ENCODE data around the gene DUSP2.

DUSP2 gene

DNA sequence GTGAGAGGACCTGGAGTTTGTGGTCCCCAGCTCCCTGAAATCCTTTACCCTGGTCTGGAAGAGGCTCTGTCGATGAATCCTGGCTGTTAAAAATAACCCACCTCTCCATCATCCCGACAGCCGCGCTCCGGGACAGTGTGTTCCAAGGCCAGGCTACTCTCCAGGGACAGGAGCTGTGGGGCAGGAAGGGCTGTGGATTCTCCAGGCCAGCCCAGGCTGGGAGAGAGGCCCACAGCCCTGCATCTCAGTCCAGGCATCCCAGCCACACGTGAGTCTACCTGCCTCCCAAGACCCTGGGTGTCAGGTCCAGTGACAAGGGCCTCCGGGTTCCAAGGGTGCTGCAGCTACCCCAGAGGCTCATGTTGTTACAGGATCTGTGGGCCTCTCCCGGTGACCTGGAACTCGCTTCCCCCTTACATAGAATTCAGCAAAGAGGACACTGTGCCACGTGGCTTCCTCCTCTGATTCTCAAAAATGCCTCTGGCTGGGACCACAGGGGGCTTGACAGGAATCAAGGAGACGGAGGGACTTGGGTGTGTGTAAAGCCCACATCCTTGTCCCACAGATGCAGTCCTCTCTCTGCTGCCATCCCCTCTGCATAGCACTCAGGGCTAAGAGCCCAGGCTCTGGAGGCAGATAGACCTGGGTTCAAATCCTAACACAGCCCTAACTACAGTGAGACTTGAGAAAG, 46.2 kb downstream of the DUSP2 start:
- DNase-seq, result no peak

DNA sequence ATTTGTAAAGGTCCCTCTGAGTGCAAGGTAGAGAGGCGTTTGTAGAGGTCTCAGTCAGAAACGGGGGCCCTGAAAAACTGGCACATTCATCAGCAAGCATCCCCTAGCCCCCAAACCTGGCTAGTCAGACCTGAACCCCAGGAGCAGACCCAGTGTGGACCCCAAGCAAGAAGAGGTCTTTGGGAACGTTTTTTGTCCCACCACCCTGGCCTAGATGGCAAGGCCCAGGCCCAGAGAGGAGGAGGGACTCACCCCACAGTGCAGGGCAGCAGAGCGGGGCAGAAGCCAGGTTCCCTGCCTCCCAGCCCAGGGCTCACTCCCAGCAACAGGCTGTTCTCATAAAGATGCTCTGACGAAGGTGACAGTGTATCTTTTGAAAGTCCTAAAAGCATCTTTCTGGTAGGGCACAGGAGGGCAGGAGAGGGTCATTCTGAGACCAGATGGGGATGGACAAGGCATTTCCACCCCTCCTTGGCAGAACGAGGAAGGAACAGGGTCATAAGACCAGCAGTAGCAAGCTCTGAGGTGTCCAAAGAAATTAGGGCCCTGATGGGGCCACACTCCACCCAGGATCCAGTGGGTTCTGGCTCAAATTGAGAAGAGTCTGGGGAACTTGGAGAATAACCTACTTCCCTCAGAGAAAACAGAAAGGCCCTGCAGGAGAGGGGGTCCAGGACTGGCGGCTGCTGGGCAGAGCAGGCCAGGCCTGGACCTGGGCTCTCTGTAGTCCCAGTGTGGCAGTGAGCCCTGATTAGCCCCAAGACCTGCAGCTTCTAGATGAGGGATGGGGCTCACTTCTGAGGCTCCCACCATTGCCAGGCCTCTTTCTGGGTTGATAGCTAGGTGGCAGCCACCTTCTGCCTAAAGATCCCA, 47.1 kb downstream of the DUSP2 start:
- DNase-seq, result no peak

- DNase-seq, result no peak
Observed at GRCh38 chr2:96097441-96097840, 47.8 kb downstream of the DUSP2 start.

DNA sequence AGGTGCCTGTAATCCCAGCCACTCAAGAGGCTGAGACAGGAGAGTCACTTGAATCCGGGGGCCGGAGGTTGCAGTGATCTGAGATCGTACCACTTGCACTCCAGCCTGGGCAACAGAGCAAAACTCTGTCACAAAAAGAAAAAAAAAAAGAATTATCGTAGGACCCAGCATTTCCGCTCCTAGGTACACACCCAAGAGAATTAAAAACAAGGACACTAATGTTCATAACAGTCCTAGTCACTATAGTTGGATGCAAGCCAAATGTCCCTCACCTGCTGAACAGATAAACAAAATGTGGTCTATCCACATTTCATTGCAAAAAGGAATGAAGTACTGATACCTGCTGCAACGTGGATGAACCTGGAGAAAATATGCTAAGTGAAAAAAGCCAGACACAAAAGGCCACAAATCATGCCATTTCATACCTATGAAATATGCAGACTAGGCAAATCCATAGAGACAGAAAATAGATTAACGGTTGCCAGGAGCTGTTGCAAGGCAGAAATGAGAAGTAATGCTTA, 50.1 kb downstream of the DUSP2 start:
- DNase-seq, result no peak

DNA sequence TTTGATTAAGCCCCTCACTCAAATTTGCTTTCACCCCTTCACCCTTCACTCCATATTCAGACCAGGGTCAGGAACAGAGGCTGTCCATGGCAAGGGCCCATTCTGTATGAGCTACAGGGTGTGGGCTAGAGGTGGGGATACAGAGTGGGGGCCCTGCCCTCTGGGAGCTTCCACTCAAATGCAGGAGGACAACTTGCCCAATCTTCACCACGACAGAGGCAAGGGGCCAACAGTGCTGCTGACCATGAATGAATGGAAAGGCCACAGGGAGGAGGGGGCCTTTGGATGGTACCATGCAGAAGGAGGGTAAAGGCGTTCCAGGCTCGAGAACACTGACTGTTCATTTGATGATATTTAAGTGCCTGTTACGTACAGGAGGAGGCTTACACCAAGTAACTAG, 51.7 kb downstream of the DUSP2 start:
- no peak for DNase-seq

Measured in HCEC 1CT (cell line).